ENCODE data around the gene FTO.
A peak's percentile ranks its signal among the peaks of the same experiment; 100 is the strongest.

FTO gene

DNA sequence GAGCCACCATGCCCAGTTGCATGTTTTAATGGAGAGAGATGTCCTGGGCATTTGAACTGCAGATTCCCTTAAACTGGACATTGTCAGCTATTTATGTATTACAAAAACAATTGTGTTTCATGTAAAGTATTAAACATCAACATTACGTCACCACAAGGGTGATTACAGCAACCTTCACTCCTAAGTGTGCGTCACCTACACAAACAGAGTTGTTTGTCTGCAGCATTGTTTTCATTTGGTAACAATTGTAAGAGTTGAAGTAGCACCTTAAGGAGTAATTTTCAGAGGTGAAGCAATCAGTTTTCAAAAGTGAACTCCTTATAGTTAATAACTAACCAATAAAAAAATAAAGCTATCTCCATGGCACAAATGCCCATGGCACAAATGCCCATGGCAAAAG, 311.2 kb downstream of the FTO start:
- DNase-seq (ENCODE audit: low spot score): no peak

- DNase-seq (ENCODE audit: low spot score): no peak
Measured at GRCh38 chr16:54022362-54022761, 318.4 kb downstream of the FTO start.

DNA sequence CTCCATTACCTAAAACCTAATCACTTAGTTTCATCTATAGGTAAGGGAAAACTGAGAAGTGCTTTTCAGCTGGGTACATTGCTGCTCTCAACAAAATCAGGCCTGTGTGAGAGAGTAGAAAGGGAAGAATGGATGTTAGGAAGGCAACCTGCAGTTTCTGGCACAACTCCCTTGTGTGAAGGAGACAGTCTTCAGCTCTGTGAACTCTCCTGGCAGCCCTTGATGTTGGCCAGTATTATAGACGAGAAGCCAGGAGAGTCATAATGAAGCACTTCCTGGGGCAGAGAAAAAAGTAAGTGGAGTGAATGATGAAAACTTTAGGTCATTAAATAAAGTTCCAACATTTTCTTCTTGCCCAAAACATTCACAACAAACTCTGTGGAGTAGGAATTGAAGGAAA, 322.5 kb downstream of the FTO start:
- DNase-seq (ENCODE audit: low spot score): no peak

- DNase-seq (ENCODE audit: low spot score): no peak
Measured at GRCh38 chr16:54027062-54027461, 323.1 kb downstream of the FTO start.

GRCh38 chr16:54027558-54027957, 323.6 kb downstream of the FTO start:
- DNase-seq (ENCODE audit: low spot score): no peak

GRCh38 chr16:54027995-54028394, 324.0 kb downstream of the FTO start:
- DNase-seq (ENCODE audit: low spot score): no peak

DNA sequence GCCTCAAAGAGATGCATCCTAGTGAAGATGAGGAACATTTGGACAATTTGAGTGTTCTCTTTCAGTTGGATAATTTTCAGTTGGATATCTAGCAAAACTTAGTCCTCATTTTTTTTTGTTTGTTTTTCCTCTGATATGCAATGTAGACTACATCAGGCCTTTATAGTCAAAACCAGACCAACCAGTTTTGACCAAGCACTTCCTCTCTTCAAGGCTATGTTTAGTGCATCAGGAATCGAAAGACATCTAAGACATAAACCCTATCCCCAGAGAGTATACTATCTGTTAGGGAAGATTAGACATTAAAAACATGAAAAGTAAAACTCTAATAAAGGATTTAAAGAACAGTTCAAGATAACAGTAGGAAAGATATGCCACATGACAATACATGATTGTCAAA, 326.5 kb downstream of the FTO start:
- DNase-seq (ENCODE audit: low spot score): no peak

GRCh38 chr16:54031107-54031760, 327.3 kb downstream of the FTO start:
- DNase-seq (ENCODE audit: low spot score): no peak

DNA sequence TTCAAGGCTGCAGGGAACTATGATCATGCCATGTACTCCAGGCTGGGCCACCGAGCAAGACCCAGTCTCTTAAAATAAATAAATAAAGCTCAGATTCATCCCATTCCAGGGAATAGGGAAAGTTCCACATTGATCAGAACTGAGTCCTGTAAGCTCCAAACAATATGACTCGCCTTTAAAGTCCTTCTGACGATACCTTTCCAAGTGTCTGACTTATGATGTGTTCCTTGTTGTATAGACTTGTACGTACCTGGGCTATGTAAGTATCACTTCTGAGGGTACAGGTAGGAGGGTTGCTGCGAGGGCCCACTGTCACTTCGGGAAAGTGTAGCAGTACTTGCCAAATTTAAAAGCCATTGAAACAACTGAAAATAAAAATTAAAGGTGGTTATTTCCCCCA, 329.8 kb downstream of the FTO start:
- no peak for DNase-seq (ENCODE audit: low spot score)

GRCh38 chr16:54034684-54035083, 330.7 kb downstream of the FTO start:
- DNase-seq (ENCODE audit: low spot score): no peak

- no peak for DNase-seq (ENCODE audit: low spot score)
Measured at GRCh38 chr16:54040480-54040879, 336.5 kb downstream of the FTO start.

GRCh38 chr16:54040975-54041374, 337.0 kb downstream of the FTO start:
- no peak for DNase-seq (ENCODE audit: low spot score)

DNA sequence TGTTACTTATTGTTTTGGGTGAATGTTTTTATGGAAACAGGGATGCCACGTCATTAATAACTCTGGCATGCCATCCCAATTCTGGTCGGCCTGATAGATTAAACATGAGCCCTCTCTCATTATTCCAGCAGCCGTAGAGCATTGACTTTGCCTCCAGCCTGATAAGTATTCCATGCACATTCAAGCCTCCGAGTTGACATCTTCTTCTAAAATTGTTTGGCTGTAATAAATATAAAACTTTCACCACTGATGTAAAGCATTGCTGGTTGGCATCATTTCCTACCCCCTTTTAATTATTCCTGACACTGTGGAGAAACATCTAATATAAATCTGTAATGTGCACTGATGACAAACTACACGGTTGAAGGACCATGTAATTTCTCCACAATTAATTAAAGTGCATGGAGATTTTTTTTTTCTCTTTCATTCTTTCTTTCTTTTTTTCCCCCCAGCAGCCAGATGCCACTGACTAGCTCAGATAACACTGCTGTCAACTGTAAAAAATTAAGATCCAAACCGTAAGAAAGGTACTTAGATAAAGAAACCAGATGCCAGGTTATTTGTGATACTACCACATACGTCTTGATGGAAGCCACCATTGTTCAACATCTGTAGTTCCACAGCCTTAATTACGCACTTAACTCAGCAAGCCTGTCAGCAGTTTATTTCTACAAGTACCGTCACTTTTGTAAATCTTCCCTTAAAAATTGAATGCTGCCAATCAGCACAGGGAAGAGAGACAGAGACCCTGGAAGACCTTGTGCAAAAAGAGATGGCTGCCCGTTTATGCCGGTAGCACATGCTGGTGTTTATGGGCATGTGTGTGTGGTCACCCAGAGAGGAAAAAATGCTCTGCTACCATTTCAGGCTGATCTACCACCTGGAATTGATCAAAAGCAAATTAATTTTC, 344.9 kb downstream of the FTO start:
- no peak for DNase-seq (ENCODE audit: low spot score)

DNA sequence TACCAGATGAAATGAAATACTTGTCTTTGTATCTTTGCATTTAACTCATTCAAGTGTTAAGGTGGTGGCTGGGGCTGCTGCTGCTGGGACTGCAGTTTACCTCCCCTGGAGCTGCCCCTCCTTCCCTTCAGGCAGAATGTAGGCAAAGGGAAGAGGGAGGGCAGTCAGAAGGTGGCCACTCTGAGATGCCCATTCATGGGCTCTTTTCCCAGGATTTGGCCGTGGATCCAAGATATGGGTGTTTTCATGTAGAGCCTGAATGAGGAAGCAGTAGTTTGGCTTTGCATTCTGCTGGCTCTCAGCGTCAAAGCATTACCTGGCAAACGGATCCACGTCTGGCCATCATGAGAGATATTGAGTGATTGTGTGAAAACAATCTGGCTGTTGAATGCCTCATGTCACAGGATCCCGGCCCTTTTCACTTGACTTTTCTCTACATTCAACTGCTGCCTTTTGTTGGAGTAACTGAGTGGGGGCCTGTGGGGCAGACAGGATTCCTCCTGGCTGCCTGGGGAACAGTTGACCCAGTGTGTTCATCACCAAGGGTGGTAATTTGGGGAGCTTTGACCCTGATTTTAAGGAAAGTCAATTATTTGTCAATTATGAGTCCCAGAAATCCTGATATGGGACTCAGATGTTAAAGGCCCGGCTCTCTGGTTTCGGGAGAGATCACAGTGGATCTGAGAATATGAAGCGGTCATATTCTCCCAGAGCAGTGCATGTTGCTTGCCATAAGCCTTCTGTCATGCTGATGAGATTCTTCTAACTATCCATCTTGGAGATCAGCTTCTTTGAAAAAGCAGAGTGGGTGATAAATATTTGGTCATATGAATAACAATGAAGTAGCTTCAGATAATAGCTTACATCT, 345.9 kb downstream of the FTO start:
- DNase-seq (ENCODE audit: low spot score): no peak

DNA sequence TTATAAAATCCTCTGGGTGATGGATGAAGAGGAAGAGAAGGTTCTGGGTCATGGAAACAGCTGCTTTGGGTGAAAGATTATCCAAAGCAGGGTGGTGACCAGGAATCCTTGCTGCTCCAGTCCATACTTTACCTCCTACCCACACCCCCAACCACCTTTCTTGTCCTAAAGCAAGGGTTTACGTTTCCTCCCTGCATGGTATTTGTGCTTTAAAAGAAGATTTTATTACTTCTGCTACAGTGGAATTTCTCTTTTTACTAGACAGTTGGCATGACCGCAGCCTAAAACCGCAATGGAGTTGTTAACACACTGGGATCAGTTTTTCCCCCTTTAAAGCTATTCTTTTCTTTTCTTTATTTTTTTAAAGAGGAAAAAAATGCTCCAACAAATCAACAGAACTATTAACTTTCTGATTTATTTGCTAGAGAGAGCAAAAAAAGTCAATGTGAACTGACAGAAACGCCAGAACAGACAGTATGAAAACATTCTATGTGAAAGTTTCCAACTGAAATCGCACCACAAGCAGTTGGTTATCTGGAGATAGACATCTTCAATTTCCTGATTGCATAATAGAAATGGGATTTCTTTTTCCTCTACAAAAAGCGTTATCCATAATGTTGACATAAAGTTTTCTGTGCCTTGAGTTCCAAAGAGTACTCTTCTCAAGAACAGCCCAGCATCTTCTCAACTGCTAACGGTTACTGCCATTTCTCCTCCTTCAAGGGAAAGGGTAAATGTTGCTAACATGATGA, 346.7 kb downstream of the FTO start:
- no peak for DNase-seq (ENCODE audit: low spot score)

DNA sequence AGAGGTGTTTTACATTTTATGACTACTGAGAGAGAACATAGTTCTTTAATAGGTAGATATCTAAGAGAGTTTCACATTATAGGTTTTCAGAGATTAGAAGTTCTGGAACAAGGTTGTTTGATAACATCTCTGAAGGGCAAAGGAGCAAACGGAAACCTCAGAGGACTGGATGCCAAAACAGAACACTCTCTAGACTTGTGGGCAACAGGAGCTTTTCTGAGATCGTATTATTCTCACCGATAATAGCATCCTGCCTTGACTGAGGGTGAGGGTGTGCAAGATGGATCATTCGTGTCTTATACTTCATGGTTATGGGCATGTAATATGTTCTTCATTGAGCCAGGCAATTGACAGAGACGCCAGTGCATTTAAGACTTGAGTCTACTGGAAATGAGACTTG, 347.9 kb downstream of the FTO start:
- no peak for DNase-seq (ENCODE audit: low spot score)

GRCh38 chr16:54052271-54052670, 348.3 kb downstream of the FTO start:
- no peak for DNase-seq (ENCODE audit: low spot score)

GRCh38 chr16:54053891-54054820, 350.2 kb downstream of the FTO start:
- no peak for DNase-seq (ENCODE audit: low spot score)

DNA sequence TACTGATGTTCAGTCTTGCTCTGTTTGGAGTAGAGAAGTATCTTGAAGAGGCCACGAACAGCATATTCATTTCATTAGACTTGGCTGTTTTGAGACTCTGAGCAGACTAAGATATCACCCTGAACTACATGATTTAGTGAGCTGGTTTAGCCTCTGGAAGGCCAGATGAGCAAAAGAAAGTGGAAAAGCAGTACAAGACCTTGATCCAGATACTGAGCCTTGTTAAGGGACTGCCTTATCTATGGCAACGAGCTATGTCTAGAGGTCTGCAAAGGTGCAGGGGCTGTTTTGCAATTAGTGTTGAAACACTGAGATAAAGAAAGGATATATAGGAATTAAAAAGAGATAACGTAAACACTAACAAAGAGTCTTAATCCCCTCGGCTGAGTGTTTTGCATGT, 351.2 kb downstream of the FTO start:
- DNase-seq (ENCODE audit: low spot score): no peak

GRCh38 chr16:54055864-54056263, 351.9 kb downstream of the FTO start:
- DNase-seq (ENCODE audit: low spot score): peak; percentile 51

- no peak for DNase-seq (ENCODE audit: low spot score)
Measured at GRCh38 chr16:54056921-54057320, 353.0 kb downstream of the FTO start.
